NCI-H82 (cell line): ENCODE results near the gene LONP2.
"Not testable (repeated sequence)": the region's sequence is repeated elsewhere in the genome, so short reads cannot be mapped to it uniquely, and the experiment has no call there.

Source experiments
- DNase-seq: peaks from one replicate; lab custom pipeline; 2025; lab: John Stamatoyannopoulos, UW

The LONP2 gene

GRCh38 chr16:48291303-48291702 is 47.2 kb downstream of the LONP2 start:
- DNase-seq, result no peak

- no peak for DNase-seq
Observed at GRCh38 chr16:48291754-48292153, 47.7 kb downstream of the LONP2 start.

- DNase-seq, result no peak
Observed at GRCh38 chr16:48292452-48292851, 48.4 kb downstream of the LONP2 start.

GRCh38 chr16:48294724-48295123 is 50.6 kb downstream of the LONP2 start:
- no peak for DNase-seq

GRCh38 chr16:48295488-48296281 is 51.6 kb downstream of the LONP2 start:
- no peak for DNase-seq

- DNase-seq, result no peak
Observed at GRCh38 chr16:48299471-48299870, 55.4 kb downstream of the LONP2 start.

- DNase-seq, result no peak
Observed at GRCh38 chr16:48300391-48300856, 56.3 kb downstream of the LONP2 start.

GRCh38 chr16:48308535-48308934 is 64.4 kb downstream of the LONP2 start:
- DNase-seq, result no peak

GRCh38 chr16:48310908-48311641 is 67.0 kb downstream of the LONP2 start:
- DNase-seq, result no peak

GRCh38 chr16:48313905-48314304 is 69.8 kb downstream of the LONP2 start:
- DNase-seq, result not testable (repeated sequence)

- DNase-seq, result no peak
Observed at GRCh38 chr16:48317026-48317425, 72.9 kb downstream of the LONP2 start.

- DNase-seq, result no peak
Observed at GRCh38 chr16:48317614-48318315, 73.7 kb downstream of the LONP2 start.

- no peak for DNase-seq
Observed at GRCh38 chr16:48318630-48319029, 74.5 kb downstream of the LONP2 start.

GRCh38 chr16:48321317-48322036 is 77.4 kb downstream of the LONP2 start:
- DNase-seq, result no peak

GRCh38 chr16:48323783-48324775 is 80.0 kb downstream of the LONP2 start:
- DNase-seq, result no peak

GRCh38 chr16:48326915-48327314 is 82.8 kb downstream of the LONP2 start:
- no peak for DNase-seq

GRCh38 chr16:48329138-48329537 is 85.0 kb downstream of the LONP2 start:
- DNase-seq, result no peak

- DNase-seq, result no peak
Observed at GRCh38 chr16:48330189-48330840, 86.2 kb downstream of the LONP2 start.

- DNase-seq, result no peak
Observed at GRCh38 chr16:48330841-48331192, 86.7 kb downstream of the LONP2 start.

- DNase-seq, result no peak
Observed at GRCh38 chr16:48332978-48333377, 88.9 kb downstream of the LONP2 start.
